ENCODE data around the gene PRUNE2. TPM values are rescaled to one million over a fixed set of nuclear protein-coding genes. Genes with fewer than 3 reads are reported as not detected.

PRUNE2 gene
- total and polyA plus RNA-seq, 2 of the 8 experiments (the other 6 are each of a cell fraction or from before 2014, with no cell fraction given): 5.5 to 13.3 TPM

- H2BK20ac ChIP-seq (ENCODE audit: low read length): no peak overlapping the region
- ChIA-PET CTCF (ENCODE audit: partially characterized antibody) (interaction anchor here (1.3 kb wide), 1 partner anchor 11 kb away, joined by 5 read pairs; no protein-coding TSS in a partner anchor), POLR2A (ENCODE audit: partially characterized antibody) (no interaction called here)
- H2BK120ac ChIP-seq (replicated peaks; ENCODE audit: low read depth, low read length): no peak overlapping the region
- H2BK5ac ChIP-seq (ENCODE audit: low read depth, low read length): no peak overlapping the region
- H3K14ac ChIP-seq (ENCODE audit: insufficient read length): no peak overlapping the region
- no peak overlapping the region for H4K8ac ChIP-seq (ENCODE audit: extremely low read depth, insufficient read depth, low read length)
- H2AFZ ChIP-seq (ENCODE audit: low read length): no peak overlapping the region
- no peak overlapping the region for H4K5ac ChIP-seq (ENCODE audit: insufficient read length, low read depth, low read length)
- H2BK15ac ChIP-seq (ENCODE audit: low read length): no peak overlapping the region
- no peak overlapping the region for H4K91ac ChIP-seq (replicated peaks; ENCODE audit: insufficient read length, low read length)
- no peak for DNase-seq (ENCODE audit: low read depth in 1 of 2, low spot score in 2 of 2)
- no peak overlapping the region for H3K4me2 ChIP-seq (ENCODE audit: insufficient read depth in 1 of 2, low read depth in 2 of 2, low read length in 2 of 2)
- FAIRE-seq: no peak
- no peak overlapping the region for H2BK12ac ChIP-seq (ENCODE audit: low read depth, low read length)
- H3K36me3 ChIP-seq (ENCODE audit: control insufficient read depth in 2 of 4, insufficient read depth in 4 of 4, low read length in 3 of 4): no peaks in the 10 kb centered on the region
- H3K9ac ChIP-seq (replicated peaks in 1 of 4; ENCODE audit: extremely low read depth in 1 of 4, low read depth in 3 of 4, low read length in 3 of 4): no peak overlapping the region
- no peaks in the 10 kb centered on the region for H3K79me1 ChIP-seq (ENCODE audit: low read depth, low read length)
- H3K56ac ChIP-seq (replicated peaks; ENCODE audit: insufficient read length, low read depth, low read length): no peak overlapping the region
- WGBS, 2 experiments (ENCODE audit: extremely low coverage in 1 of 2, insufficient coverage in 1 of 2, insufficient read length in 1 of 2, insufficient replicate concordance in 2 of 2, low coverage in 1 of 2, low lambda C conversion rate in 2 of 2, missing lambda C conversion rate in 1 of 2): 71% methylated on average over 5 of the region's 5 CpGs; no CpG with 5 or more reads in 1 of the 2 experiments
- no peak overlapping the region for H2AK5ac ChIP-seq (ENCODE audit: low read depth, low read length)
- H4K20me1 ChIP-seq (replicated peaks in 1 of 2; ENCODE audit: control insufficient read depth in 1 of 2, insufficient read depth in 2 of 2, low read length in 2 of 2): no peaks in the 10 kb centered on the region
- no peaks in the 10 kb centered on the region for H3K23me2 ChIP-seq (ENCODE audit: low read depth, low read length)
- H3K23ac ChIP-seq (ENCODE audit: insufficient read length): no peak overlapping the region
- no peaks in the 10 kb centered on the region for H3K27me3 ChIP-seq (replicated peaks in 1 of 4; ENCODE audit: control insufficient read depth in 3 of 4, extremely low read depth in 1 of 4, insufficient read depth in 3 of 4, low read length in 3 of 4)
- no peaks in the 10 kb centered on the region for H3K4me1 ChIP-seq (replicated peaks in 1 of 4; ENCODE audit: control insufficient read depth in 3 of 4, insufficient read depth in 4 of 4, low read length in 3 of 4)
- H3K18ac ChIP-seq (ENCODE audit: extremely low read depth, low read length): no peak overlapping the region
- no peaks in the 10 kb centered on the region for H3K79me2 ChIP-seq (ENCODE audit: control insufficient read depth in 1 of 2, insufficient read depth in 2 of 2, low read length in 2 of 2)
- H3K4me3 ChIP-seq (ENCODE audit: extremely low read depth in 1 of 4, insufficient read depth in 2 of 4, low read depth in 3 of 4, low read length in 4 of 4): no peak overlapping the region
- no peaks in the 10 kb centered on the region for H3K9me3 ChIP-seq (ENCODE audit: insufficient read depth in 2 of 2, low read depth in 1 of 2, low read length in 1 of 2)
- H3K4ac ChIP-seq (replicated peaks; ENCODE audit: insufficient read length, low read depth, low read length): no peak overlapping the region
- no peak overlapping the region for H3K27ac ChIP-seq (ENCODE audit: low read depth, low read length)
These were observed 133.0 kb downstream of the PRUNE2 start for GRCh38 chr9:76772686-76773445.

All from H1 (cell line).